Kidney (tissue), 14 donors: Measurements from ENCODE around the gene AGPS. TPM values are rescaled to one million over a fixed set of nuclear protein-coding genes. Genes with fewer than 3 reads are reported as not detected.
A peak's percentile ranks its signal among the peaks of the same experiment; 100 is the strongest.

ENCODE experiments used
- DNase-seq, 5 donors: peaks; one replicate each; pipeline ENCODE4 v3.0.0-alpha.2; 2013 to 2020
- FAIRE-seq: peaks from 2 replicates; lab custom pipeline; 2012; peaks lifted over from hg19 to GRCh38; lab: Jason Lieb, UNC
- H3K27ac ChIP-seq, 2 donors: one replicate each; pipeline ENCODE4 v1.7.0; 2013; ENCODE audit warnings: low read depth in 2 of 2, low read length in 2 of 2, inconsistent platforms in 1 of 2
- H3K27me3 ChIP-seq: one replicate; pipeline ENCODE4 v1.7.1; 2013; ENCODE audit warnings: low read length, inconsistent platforms; ENCODE audit not compliant: control insufficient read depth, insufficient read depth
- H3K36me3 ChIP-seq, 3 donors: one replicate each; pipeline versions ENCODE4 v1.7.0 to v1.7.1; 2013; ENCODE audit warnings: low read length in 3 of 3, control low read depth in 1 of 3, inconsistent platforms in 1 of 3; ENCODE audit not compliant: insufficient read depth in 3 of 3, control insufficient read depth in 2 of 3
- H3K4me1 ChIP-seq, 3 donors: one replicate each; pipeline versions ENCODE4 v1.7.0 to v1.7.1; 2013; ENCODE audit warnings: low read length in 3 of 3, inconsistent platforms in 1 of 3, low read depth in 1 of 3; ENCODE audit not compliant: control insufficient read depth in 2 of 3, insufficient read depth in 2 of 3
- H3K4me3 ChIP-seq, 3 donors: one replicate each; pipeline versions ENCODE4 v1.7.0 to v1.8.1; 2013; ENCODE audit warnings: low read length in 3 of 3, control low read depth in 1 of 3, inconsistent platforms in 1 of 3
- H3K9ac ChIP-seq, 3 donors: one replicate each; pipeline versions ENCODE4 v1.7.0 to v1.7.1; 2013; ENCODE audit warnings: low read length in 3 of 3, control low read depth in 1 of 3, inconsistent platforms in 1 of 3
- H3K9me3 ChIP-seq, 3 donors: one replicate each; pipeline versions ENCODE4 v1.7.0 to v1.7.1; 2013; ENCODE audit warnings: low read length in 3 of 3, control low read depth in 1 of 3, inconsistent platforms in 1 of 3; ENCODE audit not compliant: control insufficient read depth in 2 of 3, insufficient read depth in 1 of 3
- intact Hi-C: fragments of 100-400 bp; cut with DNase I; formaldehyde crosslinking; loops from one replicate; pipeline ENCODE4 v1.11.1; 2022
- polyA plus RNA-seq: library from polyadenylated mRNA; stranded (reverse); fragments of 350-450 nt; fragmentation: Illumina TruSeq; extraction: RNeasy Lipid Tissue Mini Kit (QIAGEN cat#74804); gene quantifications from one replicate; pipeline ENCODE4 v1.2.3, GENCODE V29; 2014; ENCODE audit warnings: low read depth, low replicate concordance; ENCODE audit not compliant: insufficient read depth
- total RNA-seq: library from RNA; stranded (reverse); fragmentation: NEBNext Ultra II Directional; extraction: Animal tissue kit (Norgen Biotek cat#: 25700); gene quantifications from one replicate; pipeline ENCODE4 v1.2.1, GENCODE V29; 2021
- TF ChIP-seq, protein P1 (sequence below): IDR thresholded peaks from 3 replicates; pipeline ENCODE4 v1.5.1; 2012; ENCODE audit warnings: mild to moderate bottlenecking, moderate library complexity, borderline replicate concordance; ENCODE audit not compliant: insufficient read depth; ENCODE audit errors: extremely low read depth
- donor health status: control.
- donor health status: control.
- donor health status: control.
- donor health status: control.
- donor health status: control.
- donor health status: DM: yes; HTN: yes; CAD: no.
- donor health status: Normal renal cell carcinoma (clear cell type).

The AGPS gene
- total and polyA plus RNA-seq, 2 donors from 2014 or later: 7.9 to 45.7 TPM

GRCh38 chr2:177556153-177556552 lies 163.6 kb downstream of the AGPS start:
- no peaks in the 10 kb centered on the region for H3K9me3 ChIP-seq
- TF ChIP-seq, protein P1, sequence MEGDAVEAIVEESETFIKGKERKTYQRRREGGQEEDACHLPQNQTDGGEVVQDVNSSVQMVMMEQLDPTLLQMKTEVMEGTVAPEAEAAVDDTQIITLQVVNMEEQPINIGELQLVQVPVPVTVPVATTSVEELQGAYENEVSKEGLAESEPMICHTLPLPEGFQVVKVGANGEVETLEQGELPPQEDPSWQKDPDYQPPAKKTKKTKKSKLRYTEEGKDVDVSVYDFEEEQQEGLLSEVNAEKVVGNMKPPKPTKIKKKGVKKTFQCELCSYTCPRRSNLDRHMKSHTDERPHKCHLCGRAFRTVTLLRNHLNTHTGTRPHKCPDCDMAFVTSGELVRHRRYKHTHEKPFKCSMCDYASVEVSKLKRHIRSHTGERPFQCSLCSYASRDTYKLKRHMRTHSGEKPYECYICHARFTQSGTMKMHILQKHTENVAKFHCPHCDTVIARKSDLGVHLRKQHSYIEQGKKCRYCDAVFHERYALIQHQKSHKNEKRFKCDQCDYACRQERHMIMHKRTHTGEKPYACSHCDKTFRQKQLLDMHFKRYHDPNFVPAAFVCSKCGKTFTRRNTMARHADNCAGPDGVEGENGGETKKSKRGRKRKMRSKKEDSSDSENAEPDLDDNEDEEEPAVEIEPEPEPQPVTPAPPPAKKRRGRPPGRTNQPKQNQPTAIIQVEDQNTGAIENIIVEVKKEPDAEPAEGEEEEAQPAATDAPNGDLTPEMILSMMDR: no peak
- H3K27me3 ChIP-seq: no peaks in the 10 kb centered on the region
- intact Hi-C loops: no loop called here
- H3K9ac ChIP-seq: no peak overlapping the region
- peaks cover 0 to 5% (median 4%) of the 10 kb centered on the region in 3 donors for H3K4me1 ChIP-seq
- H3K4me3 ChIP-seq: no peak overlapping the region
- FAIRE-seq (no peak), DNase-seq (peak in 2 of 5 donors; percentile 67 to 91)
- no peaks in the 10 kb centered on the region for H3K36me3 ChIP-seq
- H3K27ac ChIP-seq: no peak overlapping the region

GRCh38 chr2:177557794-177558193 lies 165.2 kb downstream of the AGPS start:
- Histone ChIP-seq H3K27me3 (no peaks in the 10 kb centered on the region), H3K27ac (no peak overlapping the region), H3K4me1 (no peaks in the 10 kb centered on the region), H3K9ac (no peak overlapping the region), H3K9me3 (no peaks in the 10 kb centered on the region), H3K4me3 (no peak overlapping the region), H3K36me3 (no peaks in the 10 kb centered on the region)
- no peak for DNase-seq
- TF ChIP-seq, protein P1: no peak
- no peak for FAIRE-seq
- intact Hi-C loops: no loop called here

GRCh38 chr2:177559638-177560037 lies 167.1 kb downstream of the AGPS start:
- no peak for FAIRE-seq
- TF ChIP-seq, protein P1: no peak
- intact Hi-C loops: no loop called here

DNA sequence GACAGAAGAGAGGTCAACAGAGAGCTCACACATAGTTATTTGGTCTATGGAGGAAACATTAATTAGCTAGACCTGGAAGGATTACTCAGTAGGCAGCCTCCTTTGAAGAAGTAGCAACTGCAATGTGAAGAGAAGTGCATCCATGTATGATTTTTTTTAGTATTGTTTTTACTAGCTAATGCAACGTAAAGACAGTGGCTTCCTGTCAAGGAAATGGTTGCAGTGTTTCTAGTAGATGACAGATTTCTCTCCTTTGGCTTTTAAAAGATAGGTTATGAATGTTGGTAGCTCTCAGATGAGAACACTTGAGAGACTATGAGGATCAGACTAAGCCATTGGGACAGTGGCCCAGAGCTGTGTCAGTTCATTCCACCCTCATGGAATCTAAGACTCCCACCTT lies 175.8 kb downstream of the AGPS start:
- H3K27ac ChIP-seq: no peak overlapping the region
- H3K4me3 ChIP-seq: no peak overlapping the region
- H3K9me3 ChIP-seq: no peaks in the 10 kb centered on the region
- TF ChIP-seq, protein P1: no peak
- no peaks in the 10 kb centered on the region for H3K27me3 ChIP-seq
- H3K36me3 ChIP-seq: no peaks in the 10 kb centered on the region
- intact Hi-C loops: no loop called here
- no peak for DNase-seq
- no peak for FAIRE-seq
- H3K4me1 ChIP-seq: no peaks in the 10 kb centered on the region
- H3K9ac ChIP-seq: no peak overlapping the region

More at GRCh38 chr2:177559638-177560037, 167.1 kb downstream of the AGPS start:
- Histone ChIP-seq H3K9ac (no peak overlapping the region), H3K4me1 (no peaks in the 10 kb centered on the region), H3K9me3 (no peaks in the 10 kb centered on the region), H3K36me3 (no peaks in the 10 kb centered on the region), H3K4me3 (no peak overlapping the region), H3K27me3 (no peaks in the 10 kb centered on the region), H3K27ac (no peak overlapping the region)
- DNase-seq: no peak
